Umbilical cord (tissue), 2 donors: ENCODE results near the gene TSPAN16. TPM values are rescaled to one million over a fixed set of nuclear protein-coding genes. Genes with fewer than 3 reads are reported as not detected.

Experiments used
- DNase-seq: peaks from one replicate; pipeline ENCODE4 v3.0.0-alpha.2; 2015; ENCODE audit warnings: low spot score
- total RNA-seq: library from RNA; depleted of rRNA; stranded (reverse); fragments of >200 nt; gene quantifications from one replicate; pipeline ENCODE4 v1.2.3, GENCODE V29; 2014; ENCODE audit warnings: low replicate concordance; ENCODE audit not compliant: insufficient read depth

Gene TSPAN16
- total RNA-seq, 1 donor from 2014 or later = not detected

- peak; percentile 52 for DNase-seq
Measured at GRCh38 chr19:11268783-11269267, 27.1 kb upstream of the TSPAN16 start.

DNA sequence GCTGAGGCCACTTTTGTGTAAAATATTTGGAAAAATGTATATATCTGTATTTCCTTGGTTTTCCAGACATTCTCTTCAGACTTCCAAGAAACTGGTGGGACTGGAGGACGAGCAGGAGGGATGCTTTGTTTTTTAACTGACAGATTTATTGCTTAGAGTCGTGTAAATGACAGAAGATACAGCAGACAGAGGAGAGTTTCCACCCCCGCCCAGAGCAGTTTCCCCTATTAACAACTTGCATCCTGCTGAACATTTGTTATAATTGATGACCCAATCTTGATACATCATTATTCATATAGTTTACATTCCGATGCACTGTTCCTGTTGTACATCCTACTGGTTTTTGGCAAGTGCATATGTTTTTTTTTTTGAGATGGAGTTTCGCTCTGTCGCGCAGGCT, 26.6 kb upstream of the TSPAN16 start:
- DNase-seq = no peak

DNA sequence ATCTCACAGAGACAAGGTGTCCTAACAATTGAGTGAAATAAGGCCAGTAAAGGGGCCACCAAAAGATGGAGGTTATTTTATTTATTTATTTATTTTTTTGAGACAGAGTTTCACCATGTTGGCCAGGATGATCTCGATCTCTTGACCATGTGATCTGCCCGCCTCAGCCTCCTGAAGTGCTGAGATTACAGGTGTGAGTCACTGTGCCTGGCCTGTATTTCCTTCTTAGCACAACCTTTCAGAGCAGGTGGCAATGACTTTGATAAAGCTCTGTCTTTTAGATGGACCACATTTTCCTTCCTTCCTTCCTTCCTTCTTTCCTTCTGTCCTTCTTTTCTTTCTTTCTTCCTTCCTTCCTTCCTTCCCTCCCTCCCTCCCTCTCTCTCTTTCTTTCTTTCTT, 22.7 kb upstream of the TSPAN16 start:
- DNase-seq = no peak

- no peak for DNase-seq
Measured at GRCh38 chr19:11273989-11274388, 22.0 kb upstream of the TSPAN16 start.

DNA sequence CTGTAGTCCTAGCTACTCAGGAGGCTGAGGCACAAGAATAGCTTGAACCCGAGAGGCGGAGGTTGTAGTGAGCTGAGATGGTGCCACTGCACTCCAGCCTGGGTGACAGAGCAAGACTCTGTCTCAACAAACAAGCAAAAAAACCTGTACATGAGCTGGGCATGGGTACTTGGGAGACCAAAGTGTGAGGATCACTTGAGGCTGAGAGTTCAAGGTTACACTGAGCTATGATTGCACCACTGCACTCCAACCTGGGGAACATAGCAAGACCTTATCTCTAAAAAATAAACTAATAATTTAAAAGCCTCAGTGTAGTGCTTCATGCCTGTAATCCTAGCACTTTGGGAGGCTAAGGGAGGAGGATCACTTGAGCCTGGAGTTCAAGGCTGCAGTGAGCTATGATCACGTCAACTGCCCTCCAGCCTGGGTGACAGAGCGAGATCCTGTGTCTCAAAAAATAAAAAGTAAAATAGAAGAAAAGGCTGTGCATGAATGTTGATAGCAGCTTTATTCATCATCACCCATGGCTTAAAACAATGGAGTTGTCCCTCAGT, 21.4 kb upstream of the TSPAN16 start:
- no peak for DNase-seq

DNA sequence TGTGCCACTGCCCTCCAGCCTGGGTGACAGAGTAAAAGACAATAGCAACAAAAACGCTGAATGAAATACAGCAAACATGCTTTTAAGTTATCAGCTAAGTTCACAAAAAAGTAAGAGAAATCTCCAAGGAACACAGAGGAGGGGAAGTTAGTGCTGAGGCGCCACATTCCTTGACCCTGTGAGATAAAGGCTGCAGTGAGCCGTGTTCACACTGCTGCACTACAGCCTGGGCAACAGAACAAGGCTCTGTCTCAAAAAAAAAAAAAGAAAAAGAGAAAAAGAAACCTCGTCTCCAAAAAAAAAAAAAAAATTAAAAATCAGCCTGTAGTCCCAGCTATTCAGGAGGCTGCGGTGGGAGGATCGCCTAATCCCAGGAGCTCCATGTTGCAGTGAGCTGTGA, 17.3 kb upstream of the TSPAN16 start:
- no peak for DNase-seq

DNA sequence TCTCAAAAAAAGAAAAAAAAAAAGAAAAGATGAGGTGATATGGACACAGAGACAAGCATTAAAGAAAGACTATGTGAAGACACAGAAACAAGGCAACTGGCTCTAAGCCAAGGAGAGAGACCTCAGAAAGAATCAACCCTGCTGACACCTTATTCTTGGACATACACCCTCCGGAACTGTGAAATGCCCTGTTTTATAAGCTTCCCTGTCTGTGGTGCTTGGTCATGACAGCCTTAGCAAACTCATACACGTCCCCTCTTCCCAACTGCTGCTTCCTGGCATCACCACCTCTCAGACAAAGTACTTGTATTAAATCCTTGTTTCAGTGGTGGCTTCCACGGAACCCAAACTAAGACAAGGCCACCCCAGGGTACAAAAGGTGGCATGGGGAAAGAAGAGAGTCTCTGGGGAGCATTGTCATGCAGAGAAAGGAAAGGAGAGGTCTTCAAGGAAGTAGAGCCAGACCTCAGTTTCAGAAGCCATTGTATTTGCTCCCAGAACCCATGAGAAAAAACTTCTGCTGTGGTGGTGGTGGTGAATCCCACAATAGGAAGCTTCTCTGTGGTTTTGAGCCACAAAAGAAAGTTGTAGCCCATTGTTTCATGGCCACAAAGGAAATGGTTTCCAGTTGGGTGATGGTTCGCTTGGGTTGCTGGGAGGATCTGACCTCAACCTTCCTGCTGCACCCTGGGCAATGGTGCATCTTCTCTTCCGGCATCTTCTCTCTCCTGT, 16.3 kb upstream of the TSPAN16 start:
- no peak for DNase-seq

DNA sequence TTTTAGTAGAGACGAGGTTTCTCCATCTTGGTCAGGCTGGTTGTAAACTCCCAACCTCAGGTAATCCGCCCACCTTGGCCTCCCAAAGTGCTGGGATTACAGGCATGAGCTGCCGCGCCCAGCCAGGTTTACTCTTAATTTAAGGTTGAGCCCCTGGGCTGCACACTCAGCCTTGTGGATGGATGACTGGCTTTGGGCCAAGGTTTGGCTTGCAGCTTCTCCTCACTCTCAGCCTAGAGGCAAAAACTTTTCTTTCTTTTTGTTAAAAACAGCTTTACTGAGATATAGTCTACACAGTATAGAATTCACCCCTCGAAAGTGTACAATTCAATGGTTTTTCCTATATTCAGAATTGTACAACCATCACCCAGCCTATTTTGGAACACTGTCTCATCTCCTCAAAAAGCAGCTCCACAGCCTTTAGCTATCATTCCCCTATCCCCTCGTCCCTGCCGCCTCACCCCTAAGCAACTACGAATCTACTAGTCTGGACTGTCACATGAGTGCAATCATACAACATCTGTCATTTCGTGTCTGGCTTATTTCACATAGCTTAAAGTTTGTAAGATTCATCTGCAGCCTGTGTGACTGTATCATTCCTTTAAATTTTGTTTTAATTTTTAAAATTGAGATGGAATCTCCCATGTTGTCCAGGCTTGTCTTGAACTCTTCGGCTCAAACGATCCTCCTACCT, 14.5 kb upstream of the TSPAN16 start:
- DNase-seq = peak; percentile 87

GRCh38 chr19:11284515-11284914, 11.4 kb upstream of the TSPAN16 start:
- DNase-seq = no peak

GRCh38 chr19:11286312-11286974, 9.5 kb upstream of the TSPAN16 start:
- DNase-seq = no peak

- no peak for DNase-seq
Measured at GRCh38 chr19:11288349-11288748, 7.6 kb upstream of the TSPAN16 start.

DNA sequence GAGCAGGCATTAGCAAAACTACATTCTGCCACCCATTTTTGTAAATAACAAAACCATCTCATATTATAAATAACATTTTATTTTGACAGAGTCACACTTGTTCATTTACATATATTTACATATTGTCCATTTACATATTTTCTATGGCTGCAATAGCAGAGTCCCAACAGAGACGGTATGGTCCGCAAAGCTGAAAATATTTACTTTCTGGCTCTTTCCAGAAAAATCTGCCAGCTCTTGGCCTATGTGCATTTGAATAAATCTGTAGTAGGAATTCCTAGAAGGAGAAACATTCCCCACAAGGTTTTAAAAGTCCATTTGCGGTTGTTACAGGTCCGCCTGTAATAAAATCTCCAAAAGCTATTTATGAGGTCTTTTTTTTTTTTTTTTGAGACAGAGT, 5.7 kb upstream of the TSPAN16 start:
- no peak for DNase-seq

DNA sequence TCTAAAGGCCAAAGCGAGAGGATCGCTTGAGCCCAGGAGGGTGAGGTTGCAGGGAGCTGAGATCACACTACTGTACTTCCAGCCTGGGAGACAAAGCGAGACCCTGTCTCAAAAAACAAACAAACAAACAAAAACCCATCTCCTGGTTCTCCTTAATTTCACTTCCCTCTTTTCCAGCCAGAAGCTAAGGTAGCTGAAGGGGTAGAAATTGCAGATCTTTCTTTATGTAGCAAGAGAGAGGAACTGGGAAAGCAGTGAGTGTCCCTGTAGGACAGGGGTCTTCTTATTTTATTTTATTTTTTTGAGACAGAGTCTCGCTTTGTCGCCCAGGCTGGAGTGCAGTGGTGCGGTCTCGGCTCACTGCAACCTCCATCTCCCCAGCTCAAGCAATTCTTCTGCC, 4.5 kb upstream of the TSPAN16 start:
- DNase-seq = no peak

DNA sequence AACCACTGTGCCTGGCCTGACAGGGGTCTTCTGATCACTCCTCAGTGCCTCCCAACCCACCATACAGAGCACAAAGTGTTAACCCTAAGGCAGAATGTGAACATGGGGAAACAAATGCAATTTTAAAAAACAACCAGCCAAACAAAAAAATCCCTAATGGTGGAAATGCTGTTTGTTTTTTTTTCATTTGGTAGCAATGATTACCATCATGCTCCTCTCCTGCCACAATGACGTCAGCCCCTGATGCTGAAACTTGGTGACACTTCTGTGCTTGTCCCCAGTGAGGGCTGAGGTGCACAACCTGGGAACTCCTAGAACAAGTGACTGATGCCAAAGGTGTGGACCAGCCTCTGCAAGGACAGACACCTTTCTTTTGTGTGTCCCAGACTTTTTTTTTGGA, 4.0 kb upstream of the TSPAN16 start:
- DNase-seq = no peak

DNA sequence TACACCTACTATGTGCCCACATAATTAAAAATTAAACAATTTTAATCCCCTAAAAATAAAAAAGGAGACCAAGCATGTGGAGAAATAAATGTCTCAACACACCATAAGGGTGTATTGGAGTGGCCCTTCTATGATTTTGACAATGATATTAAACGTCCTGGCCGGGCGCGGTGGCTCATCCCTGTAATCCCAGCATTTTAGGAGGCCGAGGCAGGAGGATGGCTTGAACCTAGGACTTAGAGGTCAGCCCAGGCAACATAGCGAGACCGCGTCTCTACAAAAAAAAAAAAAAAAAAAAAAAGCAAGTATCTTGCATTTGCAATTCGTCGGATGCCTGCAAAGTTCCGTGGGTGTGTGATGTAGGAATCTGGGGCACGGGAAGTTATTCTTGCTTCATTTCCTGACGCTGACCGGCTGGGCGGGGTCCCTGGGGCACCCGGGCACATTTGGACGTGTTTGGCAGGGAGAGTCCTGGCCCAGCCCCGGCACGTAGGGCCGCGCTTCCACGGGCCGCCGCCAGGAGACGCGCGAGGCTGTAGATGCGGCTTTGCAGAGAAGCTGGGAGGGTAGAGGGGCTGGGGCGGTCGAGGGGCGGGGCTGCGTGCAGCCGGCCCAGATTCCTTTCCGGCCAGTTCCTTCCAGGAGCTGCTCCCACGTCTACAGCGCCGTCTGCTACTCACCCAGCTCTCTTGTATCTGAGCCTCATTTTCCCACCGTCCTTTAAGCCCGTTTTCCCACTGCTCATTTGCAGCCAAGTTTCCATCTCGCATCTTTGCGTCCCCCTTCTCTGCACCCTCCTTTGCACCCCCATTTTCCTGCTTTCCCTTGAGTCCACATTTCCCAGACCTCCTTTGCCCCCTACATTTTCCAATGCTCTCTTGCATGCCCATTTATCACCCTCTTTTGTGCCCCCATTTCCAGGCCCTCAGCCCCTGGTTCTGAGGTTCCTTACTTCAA, 2.2 kb upstream of the TSPAN16 start:
- peak; percentile 98 for DNase-seq

DNA sequence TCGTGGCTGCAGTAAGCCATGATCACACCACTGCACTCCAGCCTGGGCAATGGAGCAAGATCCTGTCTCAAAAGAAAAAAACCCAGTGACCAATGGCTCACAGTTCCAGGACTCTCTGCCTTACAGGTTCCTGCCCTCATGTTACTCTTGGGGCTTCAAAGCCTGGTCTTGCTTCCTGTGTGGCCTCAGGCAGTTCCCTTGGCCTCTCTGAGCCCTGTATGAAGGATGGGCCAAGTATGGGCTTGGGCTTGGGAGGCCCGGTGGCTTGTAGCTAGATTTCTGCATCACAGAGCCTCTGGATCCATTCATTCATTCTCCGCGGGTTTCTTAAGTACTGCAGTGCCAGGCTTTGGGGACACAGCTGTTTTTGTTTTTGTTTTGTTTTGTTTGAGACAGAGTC, 780 bp upstream of the TSPAN16 start:
- no peak for DNase-seq

GRCh38 chr19:11296264-11296663, 304 bp downstream of the TSPAN16 start:
- peak; percentile 84 for DNase-seq

GRCh38 chr19:11299946-11300810, 4.2 kb downstream of the TSPAN16 start:
- DNase-seq = no peak

DNA sequence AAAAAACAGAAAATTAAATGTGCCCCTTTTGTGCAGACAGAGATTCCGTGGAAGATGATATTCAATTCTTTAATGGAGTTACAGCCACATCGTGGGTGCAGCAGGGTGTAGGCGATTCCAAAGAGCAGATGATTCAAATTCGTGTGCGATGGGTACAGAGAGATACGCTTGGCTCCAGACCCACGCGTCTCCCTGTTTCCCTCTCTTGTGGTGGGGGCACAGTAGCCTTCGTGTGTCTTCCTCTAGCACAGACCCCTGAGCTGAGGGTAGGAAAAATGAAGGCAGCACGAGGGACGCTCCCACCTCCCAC, 4.8 kb downstream of the TSPAN16 start:
- DNase-seq = no peak

GRCh38 chr19:11304936-11305335, 9.0 kb downstream of the TSPAN16 start:
- DNase-seq = no peak
